Measurements from ENCODE around the gene PTRHD1.
"Not testable (repeated sequence)": the region's sequence is repeated elsewhere in the genome, so short reads cannot be mapped to it uniquely, and the experiment has no call there.

Gene PTRHD1, protein sequence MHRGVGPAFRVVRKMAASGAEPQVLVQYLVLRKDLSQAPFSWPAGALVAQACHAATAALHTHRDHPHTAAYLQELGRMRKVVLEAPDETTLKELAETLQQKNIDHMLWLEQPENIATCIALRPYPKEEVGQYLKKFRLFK

DNA sequence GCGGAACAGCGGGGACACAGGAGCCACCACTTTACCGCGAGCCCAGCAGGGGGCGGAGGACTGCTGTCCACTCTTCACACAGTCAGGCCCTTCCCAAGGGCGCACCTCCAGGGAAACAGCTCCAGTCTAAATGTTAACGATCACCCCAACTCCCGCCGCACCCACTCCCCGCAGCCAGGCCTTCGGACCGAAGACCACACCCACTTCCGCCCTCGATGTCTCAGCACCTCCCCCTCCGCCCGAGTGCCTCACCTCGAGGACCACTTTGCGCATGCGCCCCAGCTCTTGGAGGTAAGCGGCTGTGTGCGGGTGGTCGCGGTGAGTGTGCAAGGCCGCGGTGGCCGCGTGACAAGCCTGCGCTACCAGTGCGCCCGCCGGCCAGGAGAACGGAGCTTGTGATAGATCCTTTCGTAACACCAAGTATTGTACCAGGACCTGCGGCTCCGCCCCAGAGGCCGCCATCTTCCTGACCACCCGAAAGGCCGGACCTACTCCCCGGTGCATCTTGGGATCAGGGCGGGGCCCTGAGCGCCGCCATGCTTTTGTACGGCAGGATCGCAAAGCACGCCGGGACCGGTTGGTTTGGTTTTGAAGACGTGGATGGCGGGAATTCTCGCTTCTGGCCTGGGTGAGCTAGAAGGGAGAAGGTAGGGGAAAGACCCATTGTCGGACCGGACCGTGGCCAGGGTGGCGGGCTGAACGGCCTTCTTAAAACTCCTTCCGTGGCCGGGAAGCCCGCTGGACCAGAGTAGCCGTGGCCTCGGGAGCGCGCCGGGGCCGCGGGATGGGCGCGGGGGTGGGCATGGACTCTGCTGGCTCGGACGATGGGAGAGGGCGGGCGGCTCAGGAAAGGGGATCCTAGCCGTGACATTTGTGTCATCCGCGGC, at the start of gene PTRHD1, which contains the start of gene CENPO:
Gene PTRHD1, minus strand, starts transcription at position 518 of the 887 bp plus-strand sequence. Its CDS starts 14 bp downstream, at position 504.
Gene CENPO, plus strand, starts transcription at position 552 of the 887 bp plus-strand sequence. CDS start 495 bp downstream, outside the sequence.
- DNase-seq (ENCODE audit: extremely low read depth in 1 of 2, low read depth in 1 of 2), result peak; percentile 89 to 92

GRCh38 chr2:24842081-24843050, 49.2 kb upstream of the PTRHD1 start:
- DNase-seq (ENCODE audit: extremely low read depth in 1 of 2, low read depth in 1 of 2), result no peak

DNA sequence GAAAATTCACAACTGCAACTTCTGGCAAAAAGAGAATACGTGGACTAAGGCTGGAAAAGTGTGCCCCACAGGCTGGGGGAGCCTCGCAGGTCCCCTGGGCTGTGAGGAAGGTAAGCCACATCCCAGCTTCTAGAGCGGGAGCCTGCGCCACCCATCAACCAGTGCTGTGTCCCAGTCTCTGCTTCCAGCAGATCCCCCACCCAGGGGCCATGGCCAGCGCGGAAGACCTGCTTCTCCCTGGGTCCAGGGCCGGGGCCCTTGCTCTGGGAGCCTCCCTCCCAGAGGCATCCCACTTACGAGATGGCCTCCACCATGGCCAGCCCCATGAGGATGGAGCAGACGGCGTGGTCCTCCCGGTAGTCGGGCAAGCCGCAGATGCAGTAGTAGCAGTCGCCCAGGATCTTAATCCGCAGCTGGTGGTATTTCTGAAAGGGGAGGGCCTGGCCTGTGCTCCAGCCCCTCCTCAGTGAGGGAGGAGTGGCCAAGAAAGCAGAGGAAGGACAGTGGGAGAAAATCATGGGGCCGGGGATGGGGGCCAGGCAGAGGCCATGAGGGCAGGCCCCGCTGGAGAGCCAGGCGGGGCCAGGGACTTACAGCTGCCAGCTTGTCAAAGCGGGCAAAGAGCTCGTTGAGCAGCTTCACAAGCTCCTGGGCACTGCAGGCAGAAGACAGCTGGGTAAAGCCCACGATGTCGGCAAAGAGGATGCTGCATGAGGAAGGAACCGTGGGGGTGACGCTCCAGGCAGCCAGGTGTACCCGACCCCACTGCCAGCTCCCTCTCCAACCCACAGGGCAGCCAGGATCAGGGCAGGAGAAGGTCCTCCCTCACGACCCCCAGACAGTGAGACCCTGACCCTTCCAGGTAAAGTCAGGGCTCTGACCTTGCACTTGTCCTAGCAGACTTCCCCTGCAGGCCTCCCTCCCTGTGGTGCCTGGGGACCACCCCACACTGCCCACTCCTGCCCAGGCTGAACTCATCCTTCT, 48.1 kb upstream of the PTRHD1 start:
- DNase-seq (ENCODE audit: extremely low read depth in 1 of 2, low read depth in 1 of 2), result no peak

DNA sequence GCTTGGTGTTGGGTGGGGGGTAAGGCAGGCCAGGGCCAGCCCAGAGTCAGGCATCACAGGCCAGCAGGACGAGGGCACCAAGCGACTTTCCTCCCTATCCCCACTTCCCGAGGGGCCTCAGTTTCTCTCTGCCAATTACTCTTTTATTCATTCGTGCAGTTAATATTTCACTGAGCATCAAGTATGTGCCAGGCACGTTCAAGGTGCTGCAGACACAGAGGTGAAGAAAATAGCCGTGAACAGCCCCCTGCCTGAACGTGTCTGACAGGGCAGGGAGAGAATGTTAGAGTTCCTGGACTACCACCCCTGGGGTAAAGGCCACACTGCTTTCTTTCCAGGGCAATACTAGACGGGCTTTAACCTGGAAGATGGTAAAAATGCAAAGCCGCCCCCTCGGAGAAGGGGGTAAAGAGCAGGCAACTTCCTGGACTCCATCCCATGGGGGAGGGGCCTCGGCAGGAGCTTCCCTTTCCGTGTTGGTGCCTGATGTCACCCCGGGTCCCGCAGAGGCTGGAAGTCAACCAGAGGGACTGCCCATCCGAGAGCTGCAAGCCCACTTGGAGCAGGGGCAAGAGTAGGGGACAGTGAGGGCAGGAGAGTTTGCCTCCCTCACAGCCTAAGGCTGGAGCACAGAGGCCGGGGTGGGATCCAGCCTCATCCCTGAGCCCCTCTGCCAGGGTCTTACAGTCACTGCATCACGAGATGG, 47.1 kb upstream of the PTRHD1 start:
- no peak for DNase-seq (ENCODE audit: extremely low read depth in 1 of 2, low read depth in 1 of 2)

DNA sequence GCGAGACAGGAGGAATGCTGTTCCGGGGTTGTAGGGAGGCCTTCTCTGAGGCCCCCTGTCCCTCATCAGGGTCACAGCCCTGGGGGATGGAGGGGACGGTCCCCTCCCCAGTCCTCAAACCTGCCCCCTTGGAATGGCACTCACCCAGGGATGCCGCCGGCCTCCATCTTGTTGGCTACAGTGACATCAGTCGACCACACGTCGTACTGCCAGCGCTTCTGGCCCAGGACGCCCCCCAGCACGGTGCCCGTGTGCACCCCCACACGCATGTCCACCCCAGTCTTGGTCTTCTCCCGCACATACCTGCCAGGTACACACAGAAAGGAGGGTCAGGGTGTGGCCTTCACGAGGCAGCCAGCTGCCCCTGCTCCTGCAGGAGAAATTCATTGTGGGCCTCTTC, 46.5 kb upstream of the PTRHD1 start:
- no peak for DNase-seq (ENCODE audit: extremely low read depth in 1 of 2, low read depth in 1 of 2)

- no peak for DNase-seq (ENCODE audit: extremely low read depth in 1 of 2, low read depth in 1 of 2)
Observed at GRCh38 chr2:24838541-24838940, 45.4 kb upstream of the PTRHD1 start.

DNA sequence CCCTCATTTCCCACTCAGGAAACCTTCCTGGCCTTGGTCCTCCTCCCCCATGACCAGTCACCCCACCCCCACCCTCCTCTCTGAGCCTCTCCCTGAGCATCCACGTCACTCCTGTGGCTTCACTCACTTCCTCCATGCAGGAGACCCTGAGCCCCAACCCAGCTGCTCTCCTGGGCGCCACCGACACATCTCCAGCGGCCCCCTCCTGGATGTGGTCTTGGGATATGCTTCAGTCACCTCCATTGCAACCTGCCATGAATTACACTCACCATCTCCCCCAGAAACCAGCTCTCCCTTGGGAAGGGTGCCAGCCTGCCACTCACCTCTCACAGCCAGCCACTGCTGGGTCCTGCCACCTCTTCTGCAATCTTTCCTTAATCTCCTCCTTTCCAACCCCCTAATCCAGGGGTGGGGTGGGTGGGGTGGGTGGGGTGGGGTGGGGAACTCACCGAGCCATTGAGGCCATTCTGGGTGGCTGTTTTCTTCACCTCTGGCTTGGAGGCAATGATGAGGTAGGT, 44.9 kb upstream of the PTRHD1 start:
- no peak for DNase-seq (ENCODE audit: extremely low read depth in 1 of 2, low read depth in 1 of 2)

- no peak for DNase-seq (ENCODE audit: extremely low read depth in 1 of 2, low read depth in 1 of 2)
Observed at GRCh38 chr2:24836706-24837105, 43.5 kb upstream of the PTRHD1 start.

- DNase-seq (ENCODE audit: extremely low read depth in 1 of 2, low read depth in 1 of 2), result no peak
Observed at GRCh38 chr2:24836206-24836605, 43.0 kb upstream of the PTRHD1 start.

GRCh38 chr2:24835411-24835810, 42.2 kb upstream of the PTRHD1 start:
- not testable (repeated sequence) for DNase-seq (ENCODE audit: extremely low read depth in 1 of 2, low read depth in 1 of 2)

GRCh38 chr2:24834733-24835395, 41.7 kb upstream of the PTRHD1 start:
- DNase-seq (ENCODE audit: extremely low read depth in 1 of 2, low read depth in 1 of 2), result no peak

DNA sequence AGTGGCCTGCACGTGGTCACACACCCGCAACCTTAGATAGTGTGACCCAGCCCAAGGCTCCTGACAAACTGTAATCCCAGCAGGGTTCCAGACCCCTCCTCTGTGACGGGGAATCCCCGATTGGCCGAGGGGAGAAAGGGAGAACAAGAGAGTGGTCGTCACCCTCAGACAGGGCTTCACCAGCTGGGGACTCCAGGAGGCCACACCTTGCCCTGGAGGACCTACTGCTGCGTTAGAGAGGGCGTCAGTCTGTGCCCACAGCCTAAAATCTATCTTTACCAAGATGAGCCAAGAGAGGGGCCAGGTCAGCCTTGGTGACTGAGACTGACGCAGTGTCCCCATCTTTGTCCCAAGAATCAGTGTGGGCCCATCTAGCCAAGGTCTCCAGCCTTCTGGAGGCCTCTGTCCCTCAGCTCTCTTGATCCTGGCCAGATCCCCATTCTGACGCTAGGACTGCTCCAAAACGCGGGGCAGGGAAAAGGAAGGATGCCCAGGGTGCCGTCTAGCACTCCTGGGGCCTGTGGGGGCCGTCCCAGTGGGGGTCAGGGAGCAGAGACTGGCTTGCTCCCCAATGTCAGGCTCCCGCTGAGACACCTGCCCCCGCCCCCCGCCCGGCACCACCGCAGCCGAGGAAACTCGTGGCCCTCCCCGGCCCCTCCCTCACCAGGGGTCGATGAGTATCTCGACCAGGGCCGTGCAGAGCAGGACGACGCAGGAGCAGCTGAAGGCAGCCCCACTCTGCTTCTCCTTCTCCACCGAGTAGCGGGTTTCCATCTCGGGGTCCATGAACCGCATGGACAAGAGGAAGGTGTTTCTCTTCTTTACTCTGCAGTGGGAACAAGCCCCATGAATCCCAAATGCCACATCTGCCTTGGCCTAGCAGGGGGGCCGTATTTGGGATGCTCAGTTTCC, 40.9 kb upstream of the PTRHD1 start:
- DNase-seq (ENCODE audit: extremely low read depth in 1 of 2, low read depth in 1 of 2), result no peak

- no peak for DNase-seq (ENCODE audit: extremely low read depth in 1 of 2, low read depth in 1 of 2)
Observed at GRCh38 chr2:24832931-24833701, 39.9 kb upstream of the PTRHD1 start.

DNA sequence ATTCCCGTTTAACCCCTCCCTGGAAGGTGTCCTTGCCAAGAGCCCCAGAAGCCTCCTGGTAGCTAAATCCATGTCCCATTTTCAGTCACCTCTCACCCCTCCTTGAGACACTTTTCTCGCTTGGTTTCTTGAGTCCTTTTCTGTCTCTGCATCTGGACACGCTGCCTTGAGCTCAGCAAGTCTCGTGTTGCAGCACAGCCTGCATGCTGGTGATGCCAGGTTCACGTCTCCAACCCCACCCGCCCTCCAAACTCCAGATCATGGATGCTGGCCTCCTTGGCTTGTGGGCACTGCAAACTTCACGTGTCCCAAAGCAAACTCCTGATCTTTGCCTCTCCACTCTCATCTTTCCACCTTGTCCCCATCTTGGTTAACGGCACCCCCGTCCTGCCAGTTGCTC, 39.3 kb upstream of the PTRHD1 start:
- DNase-seq (ENCODE audit: extremely low read depth in 1 of 2, low read depth in 1 of 2), result no peak

- no peak for DNase-seq (ENCODE audit: extremely low read depth in 1 of 2, low read depth in 1 of 2)
Observed at GRCh38 chr2:24832073-24832461, 38.9 kb upstream of the PTRHD1 start.

DNA sequence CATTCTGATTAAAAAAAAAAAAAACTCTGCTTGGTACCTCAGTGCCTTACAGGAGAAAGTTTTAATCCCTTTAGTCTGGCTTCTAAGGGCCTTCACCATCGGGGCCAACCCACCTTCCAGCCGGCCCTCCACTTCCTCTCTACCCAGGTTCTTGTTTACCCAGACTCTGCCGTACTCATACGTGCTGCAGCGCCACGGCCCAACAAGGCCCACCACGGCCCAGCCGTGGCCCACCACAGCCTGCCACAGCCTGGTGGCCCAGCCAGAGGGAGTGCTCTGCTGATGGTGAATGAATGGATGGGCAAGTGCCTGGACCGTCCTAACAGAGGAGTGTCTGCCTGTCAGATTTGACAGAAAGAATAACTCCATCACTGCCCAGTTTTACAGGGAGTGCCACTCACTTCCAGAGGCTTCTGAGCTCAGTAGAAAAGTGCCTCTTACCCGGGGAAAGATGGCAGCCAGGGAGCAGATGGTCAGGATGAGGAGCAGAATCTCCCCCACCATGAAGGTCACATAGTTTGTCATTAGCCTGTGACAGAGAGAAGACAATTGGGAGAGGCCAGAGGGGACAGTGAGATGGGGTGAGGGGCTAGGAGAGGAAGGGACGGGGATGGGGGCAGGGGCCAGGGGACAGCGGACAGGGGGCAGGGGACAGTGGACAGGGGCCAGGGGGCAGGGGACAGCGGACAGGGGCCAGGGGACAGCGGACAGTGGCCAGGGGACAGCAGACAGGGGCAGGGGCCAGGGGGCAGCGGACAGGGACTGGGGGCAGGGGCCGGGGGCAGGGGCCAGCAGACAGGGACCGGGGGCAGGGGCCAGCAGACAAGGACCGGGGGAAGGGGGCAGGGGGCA, 38.3 kb upstream of the PTRHD1 start:
- no peak for DNase-seq (ENCODE audit: extremely low read depth in 1 of 2, low read depth in 1 of 2)
